NCI-H1105 (cell line): Measurements from ENCODE around the gene RAD51C.
A peak's percentile ranks its signal among the peaks of the same experiment; 100 is the strongest.
"Not testable (repeated sequence)": the region's sequence is repeated elsewhere in the genome, so short reads cannot be mapped to it uniquely, and the experiment has no call there.

ENCODE experiments used
- DNase-seq: peaks from one replicate; lab custom pipeline; 2025; lab: John Stamatoyannopoulos, UW

Gene RAD51C

DNA sequence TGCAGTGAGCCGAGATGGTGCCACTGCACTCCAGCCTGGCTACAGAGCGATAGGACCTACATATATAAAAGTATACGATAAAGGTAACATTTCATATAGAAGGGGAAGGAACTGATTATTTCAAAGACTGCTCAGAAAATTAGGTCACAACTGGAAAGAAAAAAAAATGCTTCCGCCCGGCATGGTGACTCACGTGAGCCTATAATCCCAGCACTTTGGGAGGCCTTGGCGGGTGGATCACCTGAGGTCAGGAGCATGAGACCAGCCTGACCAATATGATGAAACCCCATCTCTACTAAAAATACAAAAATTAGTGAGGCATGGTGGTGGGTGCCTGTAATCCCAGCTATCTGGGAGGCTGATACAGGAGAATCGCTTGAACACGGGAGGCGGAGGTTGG, 8.4 kb upstream of the RAD51C start:
- no peak for DNase-seq

DNA sequence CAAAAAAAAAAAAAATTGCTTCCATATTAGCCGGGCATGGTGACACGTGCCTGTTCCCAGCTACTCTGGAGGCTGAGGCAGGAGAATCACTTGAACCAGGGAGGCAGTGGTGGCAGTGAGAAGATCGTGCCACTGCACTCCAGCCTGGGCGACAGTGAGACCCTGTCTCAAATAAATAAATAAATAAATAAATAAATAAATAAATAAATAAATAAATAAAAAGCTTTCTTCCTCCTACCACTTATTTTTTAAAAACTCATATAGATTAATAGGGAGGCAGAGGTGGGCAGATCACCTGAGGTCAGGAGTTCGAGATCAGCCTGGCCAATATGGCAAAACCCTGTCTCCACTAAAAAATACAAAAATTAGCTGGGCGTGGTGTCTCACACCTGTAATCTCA, 7.9 kb upstream of the RAD51C start:
- DNase-seq, result not testable (repeated sequence)

DNA sequence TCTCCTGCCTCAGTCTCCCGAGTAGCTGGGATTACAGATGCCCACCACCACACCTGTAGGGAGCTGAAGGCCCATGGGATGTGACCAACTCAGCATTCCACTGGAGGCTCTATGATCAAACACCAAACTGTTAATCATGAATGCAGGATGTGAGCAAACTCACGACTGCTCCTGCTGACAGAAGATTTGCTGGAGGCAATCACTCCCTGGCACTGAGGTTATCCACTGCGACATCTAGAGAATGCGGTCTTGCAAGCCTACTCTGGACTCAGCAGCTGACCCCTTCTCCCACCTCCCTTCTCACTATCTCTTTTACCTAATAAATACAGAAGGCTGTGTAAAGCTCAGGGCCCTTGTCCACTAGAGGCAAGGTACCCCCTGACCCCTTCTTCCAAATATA, 5.4 kb upstream of the RAD51C start:
- DNase-seq, result no peak

DNA sequence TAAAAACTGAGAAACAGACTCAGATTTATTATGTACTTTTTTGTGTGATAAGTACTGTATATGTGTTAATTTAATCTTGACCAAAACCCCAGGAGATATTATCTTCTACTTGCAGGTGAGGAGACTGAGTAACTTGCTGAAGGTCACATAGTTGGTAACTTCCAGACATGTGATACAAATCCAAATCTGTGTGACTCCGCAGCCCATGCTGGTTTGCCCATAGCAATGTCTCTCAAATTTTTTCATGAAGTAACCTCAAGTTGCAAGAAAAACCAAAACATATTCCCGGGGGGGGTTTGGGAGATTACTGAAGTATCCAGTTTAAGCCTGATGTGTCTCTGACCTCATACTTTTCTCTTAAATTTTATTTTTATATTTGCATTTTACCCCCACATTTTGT, 3.9 kb upstream of the RAD51C start:
- no peak for DNase-seq

DNA sequence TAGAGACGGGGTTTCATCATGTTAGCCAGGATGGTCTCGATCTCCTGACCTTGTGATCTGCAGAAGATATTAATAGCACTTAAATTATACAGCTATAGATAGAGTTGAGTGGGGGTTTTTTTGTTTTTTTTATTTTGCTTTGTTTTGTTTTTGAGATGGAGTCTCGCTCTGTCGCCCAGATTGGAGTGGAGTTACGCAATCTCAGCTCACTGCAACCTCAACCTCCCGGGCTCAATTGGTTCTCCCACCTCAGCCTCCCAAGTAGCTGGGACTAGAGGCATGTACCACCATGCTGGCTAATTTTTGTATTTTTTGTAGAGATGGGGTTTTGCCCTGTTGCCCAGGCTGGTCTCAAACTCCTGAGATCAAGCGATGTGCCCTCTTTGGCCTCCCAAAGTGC, 2.4 kb upstream of the RAD51C start:
- not testable (repeated sequence) for DNase-seq

GRCh38 chr17:58691701-58692238, 632 bp upstream of the RAD51C start, which contains the start of gene TEX14:
Gene TEX14 (minus strand): TSS chr17:58692045. CDS start chr17:58652001, 40,044 bp downstream.
- DNase-seq, result no peak

- no peak for DNase-seq
These were observed 806 bp downstream of the RAD51C start for GRCh38 chr17:58693208-58693607.

- DNase-seq, result no peak
These were observed 1.3 kb downstream of the RAD51C start for GRCh38 chr17:58693751-58694150.

- no peak for DNase-seq
These were observed 1.9 kb downstream of the RAD51C start for GRCh38 chr17:58694302-58694701.

DNA sequence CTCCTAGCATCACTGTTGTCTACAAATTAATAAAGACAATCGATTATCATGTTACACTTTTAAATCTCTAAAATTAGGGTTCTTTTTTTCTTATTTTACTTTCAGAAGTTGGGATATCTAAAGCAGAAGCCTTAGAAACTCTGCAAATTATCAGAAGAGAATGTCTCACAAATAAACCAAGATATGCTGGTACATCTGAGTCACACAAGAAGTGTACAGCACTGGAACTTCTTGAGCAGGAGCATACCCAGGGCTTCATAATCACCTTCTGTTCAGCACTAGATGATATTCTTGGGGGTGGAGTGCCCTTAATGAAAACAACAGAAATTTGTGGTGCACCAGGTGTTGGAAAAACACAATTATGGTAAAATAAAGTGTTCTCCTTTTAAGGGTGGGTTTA, 2.4 kb downstream of the RAD51C start:
- DNase-seq, result no peak

DNA sequence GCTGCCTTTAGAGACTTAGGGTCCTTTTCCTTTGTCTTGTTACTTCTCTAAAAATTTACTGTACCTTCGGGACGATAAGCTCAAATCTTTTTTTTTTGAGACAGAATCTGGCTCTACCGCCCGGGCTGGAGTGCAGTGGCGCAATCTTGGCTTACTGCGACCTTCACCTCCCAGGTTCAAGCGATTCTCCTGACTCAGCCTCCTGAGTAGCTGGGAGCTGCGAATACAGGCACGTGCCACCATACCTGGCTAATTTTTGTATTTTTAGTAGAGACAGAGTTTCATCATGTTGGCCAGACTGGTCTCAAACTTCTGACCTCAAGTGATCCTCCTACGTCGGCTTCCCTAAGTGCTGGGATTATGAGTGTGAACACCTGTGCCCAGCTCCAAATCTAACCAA, 7.4 kb downstream of the RAD51C start:
- no peak for DNase-seq

GRCh38 chr17:58702045-58702476, 9.7 kb downstream of the RAD51C start:
- DNase-seq, result no peak

DNA sequence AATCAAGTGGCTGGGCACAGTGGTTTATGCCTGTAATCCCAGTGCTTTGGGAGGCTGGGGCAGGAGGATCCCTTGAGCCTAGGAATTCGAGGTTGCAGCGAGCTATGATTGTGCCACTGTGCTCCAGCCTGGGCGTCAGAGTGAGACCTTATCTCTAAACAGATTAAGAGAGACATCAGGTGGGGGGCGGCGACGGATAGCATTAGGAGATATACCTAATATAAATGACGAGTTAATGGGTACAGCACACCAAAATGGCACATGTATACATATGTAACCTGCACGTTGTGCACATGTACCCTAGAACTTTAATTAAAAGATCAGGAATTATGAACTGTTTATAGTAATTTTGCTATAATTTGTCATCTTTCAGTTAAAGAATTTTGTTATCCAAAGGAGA, 10.3 kb downstream of the RAD51C start:
- DNase-seq, result no peak

DNA sequence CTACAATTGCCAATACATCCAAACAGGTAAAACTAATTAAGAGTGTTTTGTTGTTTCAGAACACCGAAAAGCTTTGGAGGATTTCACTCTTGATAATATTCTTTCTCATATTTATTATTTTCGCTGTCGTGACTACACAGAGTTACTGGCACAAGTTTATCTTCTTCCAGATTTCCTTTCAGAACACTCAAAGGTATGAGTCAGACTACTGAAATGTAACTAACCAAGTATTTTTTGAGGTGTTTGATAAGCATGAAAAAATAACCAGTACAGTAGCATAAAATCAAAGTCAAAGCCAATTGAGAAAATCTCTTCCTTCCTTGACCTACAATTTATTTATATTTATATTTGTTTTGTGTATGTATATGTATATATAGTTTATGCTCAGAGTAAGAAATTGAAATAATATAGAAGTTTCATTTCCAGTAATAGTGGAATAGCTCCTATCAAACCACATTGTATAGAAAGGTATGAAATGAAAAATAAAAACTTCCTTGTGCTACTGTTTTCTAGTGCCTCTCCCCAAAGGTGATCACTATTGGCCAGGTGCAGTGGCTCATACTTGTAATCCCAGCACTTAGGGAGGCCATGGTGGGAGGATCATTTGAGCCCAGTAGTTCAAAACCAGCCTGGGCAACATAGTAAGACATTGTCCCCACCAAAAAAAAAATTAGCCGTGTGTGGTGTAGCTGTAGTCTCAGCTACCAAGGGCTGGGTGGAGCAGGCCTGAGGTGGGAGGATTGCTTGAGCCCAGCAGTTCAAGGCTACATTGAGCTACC, 10.9 kb downstream of the RAD51C start:
- DNase-seq, result no peak

DNA sequence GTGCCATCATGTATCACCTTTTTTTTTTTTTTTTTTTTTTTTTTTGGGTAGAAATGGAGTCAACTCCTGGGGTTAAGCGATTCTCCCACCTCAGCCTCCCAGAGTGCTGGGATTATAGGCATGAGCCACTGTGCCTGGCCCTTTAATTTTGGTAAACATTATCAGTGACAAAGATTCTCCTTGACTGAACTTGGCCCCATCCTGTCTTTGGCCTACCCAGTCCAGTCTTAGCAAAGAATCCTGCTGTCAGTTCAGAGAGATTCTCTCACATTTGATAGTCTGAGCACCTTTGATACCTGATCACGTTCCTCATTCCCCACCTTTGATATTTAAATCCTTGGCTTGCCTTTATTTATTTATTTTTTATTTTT, 11.5 kb downstream of the RAD51C start:
- no peak for DNase-seq

DNA sequence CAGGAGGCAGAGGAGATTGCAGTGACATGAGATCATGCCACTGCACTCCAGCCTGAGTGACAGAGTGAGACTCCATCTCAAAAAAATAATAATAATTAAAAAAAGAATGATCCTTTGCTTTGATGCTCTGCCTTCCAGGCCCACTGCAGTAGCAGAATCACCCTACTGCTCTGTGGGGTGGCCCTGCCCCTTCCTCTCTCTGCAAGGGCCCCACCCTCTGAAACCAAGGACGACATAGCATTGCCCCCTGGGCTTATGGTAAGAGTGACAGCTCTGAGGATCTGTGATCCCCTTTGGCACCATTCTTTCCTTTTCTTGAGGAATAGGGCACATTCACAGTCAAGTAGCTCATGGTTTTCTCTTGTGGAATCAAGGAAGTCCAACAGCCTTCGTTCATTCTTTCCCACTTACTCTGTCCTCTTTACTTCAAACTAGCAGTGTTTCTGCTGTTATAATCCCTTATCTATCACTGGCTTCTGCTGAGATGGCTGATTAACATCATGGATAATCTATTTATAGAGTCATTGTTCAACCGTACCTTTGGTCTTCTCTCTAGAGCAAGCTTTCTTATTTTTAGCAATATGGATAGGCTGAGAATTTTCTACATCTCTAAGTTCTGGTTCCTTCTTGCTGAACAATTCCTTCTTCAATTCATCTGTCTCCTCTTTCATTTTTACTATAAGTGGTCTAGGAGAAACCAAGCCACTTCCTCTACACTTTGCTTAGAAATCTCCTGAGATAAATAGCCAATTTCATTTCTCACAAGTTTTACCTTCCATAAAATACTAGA, 14.1 kb downstream of the RAD51C start:
- DNase-seq, result no peak

DNA sequence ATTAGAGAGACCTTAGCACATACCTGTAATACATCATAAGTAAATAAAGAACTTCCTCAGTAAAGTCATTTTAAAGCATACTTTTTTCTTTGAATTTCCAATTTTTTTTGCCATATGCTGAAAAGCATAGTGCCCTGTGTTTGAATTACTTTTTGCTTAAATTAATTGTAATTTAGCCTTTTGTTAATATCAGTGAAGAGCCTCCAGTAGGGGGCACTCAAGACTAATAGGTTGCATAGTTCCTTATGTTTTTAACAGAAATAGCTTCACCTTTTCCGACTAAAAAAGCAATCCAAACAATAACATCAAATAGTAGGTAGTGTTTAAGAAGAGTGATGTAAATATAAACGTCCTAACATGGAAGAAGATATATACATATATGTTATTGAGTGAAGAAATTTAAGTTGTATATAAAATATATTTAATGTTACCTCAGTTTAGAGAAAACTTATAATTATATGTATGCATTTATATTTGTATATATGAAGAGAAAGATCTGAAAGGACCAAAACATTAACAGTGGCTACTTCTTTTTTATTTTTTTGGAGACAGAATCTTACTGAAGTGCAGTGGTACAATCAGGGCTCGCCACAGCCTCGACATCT, 18.6 kb downstream of the RAD51C start:
- peak; percentile 48 for DNase-seq

DNA sequence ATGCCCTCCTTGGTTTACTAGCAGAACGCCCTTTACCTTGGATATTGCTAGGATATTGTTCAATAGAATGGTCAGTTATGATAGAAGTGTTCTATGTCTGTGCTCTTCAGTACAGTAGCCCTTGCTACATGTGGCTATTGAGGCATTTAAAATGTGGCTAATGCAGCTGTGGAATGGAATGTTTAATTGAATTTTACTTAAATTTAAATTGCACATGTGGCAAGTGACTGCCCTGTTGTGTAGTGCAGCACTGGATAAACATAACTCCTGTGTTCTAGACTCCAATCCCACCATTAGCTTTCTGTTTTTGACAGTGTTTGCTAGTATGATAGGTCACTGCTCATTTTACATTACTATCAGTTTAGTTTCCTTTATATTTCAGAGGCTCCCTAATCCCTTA, 29.9 kb downstream of the RAD51C start:
- DNase-seq, result no peak

DNA sequence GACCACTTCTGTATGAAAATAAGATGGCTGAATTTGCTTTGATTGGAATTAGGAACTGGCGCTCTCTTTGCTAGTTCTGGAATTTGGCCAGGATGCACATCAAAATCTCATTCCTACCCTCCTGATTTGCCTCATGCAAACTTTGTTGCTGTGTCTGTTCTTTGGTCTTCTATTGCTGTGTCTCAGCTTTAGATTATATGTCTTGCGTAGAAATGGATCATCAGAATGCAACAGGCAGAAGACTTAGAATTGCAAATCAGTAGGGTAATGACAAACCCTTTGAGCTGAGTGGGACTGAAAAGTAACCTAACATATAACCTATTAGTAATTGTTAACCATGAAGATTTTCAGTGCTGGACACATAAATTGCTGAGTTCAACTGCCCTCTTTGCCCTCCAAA, 30.3 kb downstream of the RAD51C start:
- no peak for DNase-seq

GRCh38 chr17:58728798-58729197, 36.4 kb downstream of the RAD51C start:
- DNase-seq, result no peak

- no peak for DNase-seq
These were observed 38.5 kb downstream of the RAD51C start for GRCh38 chr17:58730937-58731336.

- DNase-seq, result no peak
These were observed 41.6 kb downstream of the RAD51C start for GRCh38 chr17:58734040-58734439.

GRCh38 chr17:58734811-58735210, 42.4 kb downstream of the RAD51C start:
- DNase-seq, result no peak
